Mesenchymal stem cell (in vitro differentiated cells and primary cell): Measurements from ENCODE around the gene HPS6.
"Not testable (repeated sequence)": the region's sequence is repeated elsewhere in the genome, so short reads cannot be mapped to it uniquely, and the experiment has no call there.

Experiments
- DNase-seq: peaks from one replicate; pipeline ENCODE4 v3.0.0-alpha.2; 2013
- H2AFZ ChIP-seq: one replicate; pipeline ENCODE4 v1.6.1; 2013; ENCODE audit warnings: low read depth, mild to moderate bottlenecking, control low read depth, inconsistent platforms, low read length, moderate library complexity
- H2AK5ac ChIP-seq: 2 replicates; pipeline ENCODE4 v1.6.1; 2013; ENCODE audit warnings: low read length, moderate library complexity, mild to moderate bottlenecking, inconsistent platforms; ENCODE audit not compliant: severe bottlenecking
- H2BK120ac ChIP-seq: one replicate; pipeline ENCODE4 v1.6.1; 2013; ENCODE audit warnings: low read depth, mild to moderate bottlenecking, inconsistent platforms, low read length, moderate library complexity
- H2BK12ac ChIP-seq, 2 experiments: one replicate each; pipeline ENCODE4 v1.6.1; 2013; ENCODE audit warnings: inconsistent platforms in 2 of 2, low read length in 2 of 2, mild to moderate bottlenecking in 2 of 2, moderate library complexity in 2 of 2, control low read depth in 1 of 2
- H2BK15ac ChIP-seq: one replicate; pipeline ENCODE4 v1.6.1; 2013; ENCODE audit warnings: mild to moderate bottlenecking, low read depth, inconsistent platforms; ENCODE audit not compliant: poor library complexity, severe bottlenecking
- H2BK5ac ChIP-seq: 2 replicates; pipeline ENCODE4 v1.6.1; 2013; ENCODE audit warnings: low read depth, mild to moderate bottlenecking, low read length, control low read depth, inconsistent platforms; ENCODE audit not compliant: poor library complexity, severe bottlenecking
- H3K14ac ChIP-seq, 2 experiments: one replicate each; pipeline ENCODE4 v1.6.1; 2013; ENCODE audit warnings: inconsistent platforms in 2 of 2, low read length in 2 of 2, control low read depth in 1 of 2, mild to moderate bottlenecking in 1 of 2, moderate library complexity in 1 of 2
- H3K18ac ChIP-seq, 2 experiments: one replicate each; pipeline ENCODE4 v1.6.1; 2013; ENCODE audit warnings: inconsistent platforms in 2 of 2, low read length in 2 of 2, control low read depth in 1 of 2, low read depth in 1 of 2, mild to moderate bottlenecking in 1 of 2
- H3K23ac ChIP-seq, 2 experiments: one replicate each; pipeline ENCODE4 v1.6.1; 2013; ENCODE audit warnings: inconsistent platforms in 2 of 2, low read length in 2 of 2, mild to moderate bottlenecking in 2 of 2, moderate library complexity in 2 of 2, control low read depth in 1 of 2
- H3K27ac ChIP-seq: 2 replicates; pipeline ENCODE4 v1.5.1; 2013; ENCODE audit warnings: mild to moderate bottlenecking, moderate library complexity, low read length, control low read depth, inconsistent platforms; ENCODE audit not compliant: poor library complexity, severe bottlenecking
- H3K27me3 ChIP-seq, 2 experiments: 2 replicates each; pipeline versions ENCODE4 v1.6.1 to v1.7.0; 2013; ENCODE audit warnings: low read length in 2 of 2, mild to moderate bottlenecking in 2 of 2, moderate library complexity in 2 of 2, control low read depth in 1 of 2, inconsistent platforms in 1 of 2; ENCODE audit not compliant: control insufficient read depth in 1 of 2, insufficient read depth in 1 of 2
- H3K36me3 ChIP-seq, 2 experiments: 2 replicates each; pipeline versions ENCODE4 v1.6.1 to v1.7.0; 2013; ENCODE audit warnings: low read length in 2 of 2, control low read depth in 1 of 2, inconsistent platforms in 1 of 2, low read depth in 1 of 2, mild to moderate bottlenecking in 1 of 2; ENCODE audit not compliant: insufficient read depth in 2 of 2, control insufficient read depth in 1 of 2
- H3K4ac ChIP-seq, 2 experiments: one replicate each; pipeline ENCODE4 v1.6.1; 2013; ENCODE audit warnings: inconsistent platforms in 2 of 2, low read length in 2 of 2, mild to moderate bottlenecking in 2 of 2, moderate library complexity in 2 of 2, control low read depth in 1 of 2, low read depth in 1 of 2
- H3K4me1 ChIP-seq: 2 replicates; pipeline ENCODE4 v1.6.1; 2013; ENCODE audit warnings: low read depth, low read length, control low read depth; ENCODE audit not compliant: control insufficient read depth, insufficient read depth
- H3K4me2 ChIP-seq: 2 replicates; pipeline ENCODE4 v1.6.1; 2013; ENCODE audit warnings: low read length, mild to moderate bottlenecking, inconsistent platforms; ENCODE audit not compliant: poor library complexity, severe bottlenecking
- H3K4me3 ChIP-seq, 2 experiments: 2 replicates each; pipeline versions ENCODE4 v1.5.1 to v1.7.0; 2013; ENCODE audit warnings: low read length in 2 of 2, mild to moderate bottlenecking in 2 of 2, control low read depth in 1 of 2, low read depth in 1 of 2; ENCODE audit not compliant: insufficient read depth in 1 of 2
- H3K79me1 ChIP-seq: replicated peaks from 2 replicates; pipeline ENCODE4 v1.6.1; 2013; ENCODE audit warnings: mild to moderate bottlenecking, control low read depth, low read length, inconsistent platforms; ENCODE audit not compliant: poor library complexity, severe bottlenecking
- H3K9ac ChIP-seq: 2 replicates; pipeline ENCODE4 v1.7.0; 2013; ENCODE audit warnings: mild to moderate bottlenecking, low read length, moderate library complexity
- H3K9me3 ChIP-seq: 2 replicates; pipeline ENCODE4 v1.7.0; 2013; ENCODE audit warnings: mild to moderate bottlenecking, low read length; ENCODE audit not compliant: control insufficient read depth
- H4K8ac ChIP-seq: one replicate; pipeline ENCODE4 v1.6.1; 2013; ENCODE audit warnings: inconsistent platforms, mild to moderate bottlenecking, low read length, moderate library complexity
- H4K91ac ChIP-seq: one replicate; pipeline ENCODE4 v1.6.1; 2013; ENCODE audit warnings: mild to moderate bottlenecking, low read length, inconsistent platforms
- WGBS: methylation state at CpG from one replicate; pipeline ENCODE4 v1.1.7; 2013; ENCODE audit warnings: mixed read lengths; 5-methylcytosine and 5-hydroxymethylcytosine counted together

HPS6 gene

GRCh38 chr10:102024799-102025198, 40.4 kb upstream of the HPS6 start:
- H3K4me2 ChIP-seq, result no peak overlapping the region
- H3K23ac ChIP-seq, result no peak overlapping the region
- no peak overlapping the region for H3K4me3 ChIP-seq
- H2AFZ ChIP-seq, result no peak overlapping the region
- H2BK12ac ChIP-seq, result no peak overlapping the region
- no peak overlapping the region for H3K18ac ChIP-seq
- H3K9me3 ChIP-seq, result no peaks in the 10 kb centered on the region
- 95% methylated on average over 3 of the region's 3 CpGs for WGBS
- peaks cover 22 to 78% of the 10 kb centered on the region in 2 experiments for H3K36me3 ChIP-seq
- no peak overlapping the region for H4K91ac ChIP-seq
- no peak overlapping the region for H3K4ac ChIP-seq
- no peak overlapping the region for H4K8ac ChIP-seq
- H3K27me3 ChIP-seq, result no peaks in the 10 kb centered on the region
- H3K9ac ChIP-seq, result no peak overlapping the region
- no peak overlapping the region for H3K14ac ChIP-seq
- no peak overlapping the region for H3K27ac ChIP-seq
- H3K79me1 ChIP-seq, result peaks cover 2% of the 10 kb centered on the region
- H2AK5ac ChIP-seq, result no peak overlapping the region
- no peak overlapping the region for H2BK15ac ChIP-seq
- no peak overlapping the region for H2BK120ac ChIP-seq
- no peaks in the 10 kb centered on the region for H3K4me1 ChIP-seq
- DNase-seq, result no peak
- no peak overlapping the region for H2BK5ac ChIP-seq

- WGBS, result 98% methylated on average over 2 of the region's 2 CpGs
These were observed 37.9 kb upstream of the HPS6 start for GRCh38 chr10:102027261-102027660.

GRCh38 chr10:102033787-102034186, 31.4 kb upstream of the HPS6 start:
- WGBS, result 100% methylated on average over 2 of the region's 2 CpGs
- H3K23ac ChIP-seq, result no peak overlapping the region
- no peaks in the 10 kb centered on the region for H3K4me1 ChIP-seq
- H3K9me3 ChIP-seq, result no peaks in the 10 kb centered on the region
- H3K36me3 ChIP-seq, result peaks cover 28 to 60% of the 10 kb centered on the region in 2 experiments
- no peak for DNase-seq
- H2BK12ac ChIP-seq, result no peak overlapping the region
- no peak overlapping the region for H3K4ac ChIP-seq
- H2AK5ac ChIP-seq, result no peak overlapping the region
- no peak overlapping the region for H2BK120ac ChIP-seq
- peaks cover 9% of the 10 kb centered on the region for H3K79me1 ChIP-seq
- H4K91ac ChIP-seq, result no peak overlapping the region
- no peak overlapping the region for H2BK5ac ChIP-seq
- H3K18ac ChIP-seq, result no peak overlapping the region
- no peak overlapping the region for H3K4me3 ChIP-seq
- H3K27ac ChIP-seq, result no peak overlapping the region
- no peak overlapping the region for H3K14ac ChIP-seq
- no peak overlapping the region for H2BK15ac ChIP-seq
- no peak overlapping the region for H2AFZ ChIP-seq
- H3K27me3 ChIP-seq, result no peaks in the 10 kb centered on the region
- no peak overlapping the region for H3K4me2 ChIP-seq
- H4K8ac ChIP-seq, result no peak overlapping the region
- H3K9ac ChIP-seq, result no peak overlapping the region

More at GRCh38 chr10:102027261-102027660, 37.9 kb upstream of the HPS6 start:
- Histone ChIP-seq H2AK5ac (no peak overlapping the region), H2AFZ (no peak overlapping the region), H3K79me1 (peaks cover 2% of the 10 kb centered on the region), H3K23ac (no peak overlapping the region), H3K14ac (no peak overlapping the region), H4K8ac (no peak overlapping the region), H3K4ac (no peak overlapping the region), H2BK15ac (no peak overlapping the region), H3K4me1 (no peaks in the 10 kb centered on the region), H3K4me2 (no peak overlapping the region), H3K27me3 (no peaks in the 10 kb centered on the region), H2BK5ac (no peak overlapping the region), H3K36me3 (peaks cover 19 to 83% of the 10 kb centered on the region in 2 experiments), H4K91ac (no peak overlapping the region), H3K27ac (no peak overlapping the region), H3K18ac (no peak overlapping the region), H3K9ac (no peak overlapping the region), H2BK12ac (no peak overlapping the region), H3K4me3 (no peak overlapping the region), H2BK120ac (no peak overlapping the region), H3K9me3 (no peaks in the 10 kb centered on the region)
- no peak for DNase-seq

GRCh38 chr10:102035807-102036206, 29.3 kb upstream of the HPS6 start:
- H3K23ac ChIP-seq, H3K18ac ChIP-seq, H2BK5ac ChIP-seq, H3K9me3 ChIP-seq, H3K4me2 ChIP-seq, H4K8ac ChIP-seq, H2BK15ac ChIP-seq, H3K27me3 ChIP-seq, H3K4me3 ChIP-seq, H3K9ac ChIP-seq, H2BK120ac ChIP-seq, H2AFZ ChIP-seq, DNase-seq, H3K27ac ChIP-seq, H4K91ac ChIP-seq, H2BK12ac ChIP-seq, H3K14ac ChIP-seq, H3K4ac ChIP-seq, H3K4me1 ChIP-seq, H2AK5ac ChIP-seq: not testable (repeated sequence)
- WGBS, result 97% methylated on average over 15 of the region's 33 CpGs
- Histone ChIP-seq H3K79me1 (peaks cover 16% of the 10 kb centered on the region), H3K36me3 (peaks cover 19 to 54% of the 10 kb centered on the region in 2 experiments)
